Measurements from ENCODE around the gene CDC5L. TPM values are rescaled to one million over a fixed set of nuclear protein-coding genes. Genes with fewer than 3 reads are reported as not detected.

CDC5L gene
- total RNA-seq, 1 donor from 2014 or later = 28.7 TPM

DNA sequence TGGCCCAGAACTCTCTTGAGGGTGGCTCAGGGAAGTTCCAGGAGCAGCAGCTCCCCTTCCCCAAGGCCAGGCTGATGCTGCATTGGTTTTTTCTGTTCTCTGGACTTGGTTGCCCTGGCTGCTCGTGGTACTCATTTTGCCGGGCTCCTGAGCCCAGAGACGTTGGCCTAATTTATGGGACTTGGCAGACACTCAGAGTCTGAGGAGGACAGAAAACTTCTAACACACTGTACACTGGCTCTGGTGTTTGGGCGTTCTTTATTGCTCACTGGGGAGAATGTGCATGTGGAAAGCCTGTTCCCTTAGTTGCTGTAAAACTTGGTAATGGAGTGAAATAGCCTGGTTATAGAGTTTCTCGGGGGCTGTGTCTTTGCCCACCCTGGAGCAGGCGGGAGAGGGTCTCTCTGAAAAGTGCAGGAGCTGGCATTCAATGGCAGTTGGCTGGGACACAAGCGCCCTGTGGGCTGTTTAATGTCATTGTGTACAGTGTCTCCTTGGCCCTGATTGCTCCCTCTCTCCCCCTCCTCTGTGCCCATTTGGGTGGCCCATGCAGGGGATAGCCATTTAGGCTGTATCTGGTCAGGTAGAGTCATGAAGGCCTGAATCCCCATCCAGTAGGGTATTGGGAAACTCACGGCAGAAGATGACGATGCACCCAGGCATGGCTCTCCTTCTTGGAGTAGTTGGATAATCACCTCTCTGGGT is 109.3 kb downstream of the CDC5L start:
- peaks cover 5% of the 10 kb centered on the region for H3K9me3 Mint-ChIP-seq
- no peak overlapping the region for H3K27ac Mint-ChIP-seq
- peaks cover 37% of the 10 kb centered on the region for H3K27me3 Mint-ChIP-seq
- H3K4me3 Mint-ChIP-seq = no peak overlapping the region
- H3K36me3 Mint-ChIP-seq = no peaks in the 10 kb centered on the region
- H3K4me1 Mint-ChIP-seq (ENCODE audit: unreplicated experiment) = no peaks in the 10 kb centered on the region
- TF ChIP-seq CTCF (conservative IDR thresholded peaks at IDR 0.05) = no peak
- DNase-seq (ENCODE audit: extremely low spot score, unreplicated experiment) = peak; percentile 29

GRCh38 chr6:44497807-44498206 is 110.3 kb downstream of the CDC5L start:
- no peaks in the 10 kb centered on the region for H3K4me1 Mint-ChIP-seq (ENCODE audit: unreplicated experiment)
- no peak overlapping the region for H3K27ac Mint-ChIP-seq
- H3K36me3 Mint-ChIP-seq = no peaks in the 10 kb centered on the region
- DNase-seq (ENCODE audit: extremely low spot score, unreplicated experiment) = no peak
- peaks cover 7% of the 10 kb centered on the region for H3K9me3 Mint-ChIP-seq
- no peak overlapping the region for H3K4me3 Mint-ChIP-seq
- peaks cover 35% of the 10 kb centered on the region for H3K27me3 Mint-ChIP-seq
- no peak for TF ChIP-seq CTCF (conservative IDR thresholded peaks at IDR 0.05)

GRCh38 chr6:44498436-44498835 is 110.9 kb downstream of the CDC5L start:
- no peaks in the 10 kb centered on the region for H3K4me1 Mint-ChIP-seq (ENCODE audit: unreplicated experiment)
- no peak for TF ChIP-seq CTCF (conservative IDR thresholded peaks at IDR 0.05)
- H3K9me3 Mint-ChIP-seq = peaks cover 13% of the 10 kb centered on the region
- DNase-seq (ENCODE audit: extremely low spot score, unreplicated experiment) = peak; percentile 37
- H3K4me3 Mint-ChIP-seq = no peak overlapping the region
- no peaks in the 10 kb centered on the region for H3K36me3 Mint-ChIP-seq
- H3K27me3 Mint-ChIP-seq = peaks cover 36% of the 10 kb centered on the region
- no peak overlapping the region for H3K27ac Mint-ChIP-seq

- TF ChIP-seq CTCF (conservative IDR thresholded peaks at IDR 0.05) = no peak
- DNase-seq (ENCODE audit: extremely low spot score, unreplicated experiment) = no peak
- Mint-ChIP-seq H3K27me3 (peaks cover 37% of the 10 kb centered on the region), H3K4me1 (ENCODE audit: unreplicated experiment) (peaks cover 6% of the 10 kb centered on the region), H3K27ac (no peak overlapping the region), H3K4me3 (no peak overlapping the region), H3K36me3 (no peaks in the 10 kb centered on the region), H3K9me3 (peaks cover 15% of the 10 kb centered on the region)
Observed at GRCh38 chr6:44499609-44500008, 112.1 kb downstream of the CDC5L start.

Small RNAs within 50 kb of the gene (microRNA-seq; reads per million reads assigned to microRNA genes)
- not detected for gene MIR4642

Other genes starting within 250 kb of the CDC5L start
- not detected in 2 replicates for gene CAPN11, start 228.9 kb upstream of the CDC5L start, total RNA-seq (ENCODE audit: low replicate concordance)
- 0.53 and 0.59 TPM in 2 replicates for gene MYMX, start 170.8 kb upstream of the CDC5L start, total RNA-seq (ENCODE audit: low replicate concordance)
- 33.6 and 50.9 TPM in 2 replicates for gene SLC29A1, start 164.1 kb upstream of the CDC5L start, total RNA-seq (ENCODE audit: low replicate concordance)
- 880 and 1,082 TPM in 2 replicates for gene HSP90AB1, start 140.6 kb upstream of the CDC5L start, total RNA-seq (ENCODE audit: low replicate concordance)
- 39.6 and 46.1 TPM in 2 replicates for gene SLC35B2, start 130.2 kb upstream of the CDC5L start, total RNA-seq (ENCODE audit: low replicate concordance)
- 9.2 and 10.7 TPM in 2 replicates for gene NFKBIE, start 122.2 kb upstream of the CDC5L start, total RNA-seq (ENCODE audit: low replicate concordance)
- 0.52 and 3.2 TPM in 2 replicates for gene TMEM151B, start 117.3 kb upstream of the CDC5L start, total RNA-seq (ENCODE audit: low replicate concordance)
- 34.3 and 37.3 TPM in 2 replicates for gene AARS2, start 74.4 kb upstream of the CDC5L start, total RNA-seq (ENCODE audit: low replicate concordance)
- not detected in 2 replicates for gene SPATS1, start 45.1 kb upstream of the CDC5L start, total RNA-seq (ENCODE audit: low replicate concordance)